Stimulated activated CD8-positive, alpha-beta memory T cell treated with anti-CD3 and anti-CD28 coated beads, Interleukin-4, amount 100 ng/mL, for 24 hours (primary cell): Measurements from ENCODE around the gene VAV2.

ENCODE experiments used
- DNase-seq: peaks from one replicate; pipeline ENCODE4 v3.0.0-alpha.2; 2020; ENCODE audit warnings: low read depth

VAV2 gene

DNA sequence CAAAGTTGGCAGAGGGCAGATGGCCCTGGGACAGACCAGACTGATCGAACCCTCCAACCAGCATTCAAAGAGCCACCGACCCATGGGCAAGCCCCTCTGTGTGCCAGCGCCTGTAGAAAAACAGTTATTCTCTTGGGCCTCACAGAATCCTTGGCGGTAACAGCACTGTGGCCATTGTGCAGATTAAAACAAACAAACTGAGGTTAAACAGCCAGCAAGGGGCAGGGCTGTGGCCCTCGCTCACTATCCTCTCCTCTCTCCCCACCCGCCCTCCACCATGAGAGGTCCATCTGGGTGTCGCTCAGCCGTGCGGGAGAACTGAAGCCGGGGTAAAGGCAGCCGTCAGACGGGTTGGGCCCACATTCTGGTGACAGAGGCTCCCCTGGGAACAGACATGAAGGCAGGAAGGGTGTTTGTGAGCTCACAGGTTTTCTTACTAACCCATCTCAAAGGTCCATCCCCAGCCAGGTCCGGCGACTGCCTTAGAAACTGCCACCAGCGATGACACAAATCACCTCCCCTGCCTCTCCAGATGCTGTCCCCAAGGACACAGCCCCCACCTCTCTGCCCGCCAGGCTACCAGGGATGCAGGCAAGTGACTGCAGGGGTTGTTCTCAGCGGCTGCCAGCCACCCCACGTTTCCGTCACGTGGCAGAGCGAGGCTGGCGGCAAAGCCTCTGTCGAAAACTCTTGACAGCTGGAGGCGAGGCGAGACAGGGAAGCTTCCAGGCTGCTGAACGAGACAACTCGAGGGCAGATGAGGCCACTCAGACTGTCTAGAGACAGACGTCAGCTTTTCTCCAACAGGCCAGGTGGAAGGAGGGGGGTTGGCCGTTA lies 178.2 kb downstream of the VAV2 start:
- DNase-seq = no peak

DNA sequence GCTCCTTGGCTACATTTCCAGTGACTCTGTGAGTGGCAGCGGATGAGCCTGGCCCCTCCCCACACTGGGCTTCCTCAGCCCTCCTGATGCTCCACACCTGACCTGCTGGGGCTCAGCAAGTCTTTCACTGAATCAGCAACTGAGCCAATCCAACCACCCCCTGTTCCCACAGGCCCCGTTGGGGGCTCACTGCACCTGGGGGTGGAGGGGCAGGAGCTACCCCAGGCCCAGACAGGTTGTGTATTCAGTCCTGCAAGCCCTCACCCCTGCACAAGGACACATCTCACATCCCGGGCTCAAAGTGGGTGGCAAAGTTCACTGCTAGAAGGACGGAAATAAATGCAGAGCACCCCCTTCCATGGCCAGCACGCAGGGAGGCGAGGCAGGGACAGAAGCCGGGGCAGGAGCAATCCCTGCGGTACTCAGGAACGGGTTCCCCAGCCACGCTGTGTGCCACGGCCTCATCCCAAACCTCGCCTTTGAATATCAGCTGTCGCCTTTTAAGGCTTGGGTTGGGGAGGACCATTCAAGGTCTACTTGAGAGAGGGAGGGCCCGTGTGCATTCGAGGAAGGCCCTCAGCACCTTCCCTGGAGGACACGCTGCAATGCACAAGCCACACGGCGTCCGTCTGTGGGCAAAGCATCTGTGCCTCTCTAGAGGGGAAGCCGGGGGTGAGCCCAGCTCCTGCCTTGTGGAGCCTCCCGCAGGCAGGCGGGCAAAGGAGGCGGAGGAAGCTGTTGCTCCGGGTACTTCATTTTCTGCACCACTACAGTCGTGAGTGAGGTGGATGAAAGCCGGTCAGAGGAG lies 179.0 kb downstream of the VAV2 start:
- DNase-seq = no peak

DNA sequence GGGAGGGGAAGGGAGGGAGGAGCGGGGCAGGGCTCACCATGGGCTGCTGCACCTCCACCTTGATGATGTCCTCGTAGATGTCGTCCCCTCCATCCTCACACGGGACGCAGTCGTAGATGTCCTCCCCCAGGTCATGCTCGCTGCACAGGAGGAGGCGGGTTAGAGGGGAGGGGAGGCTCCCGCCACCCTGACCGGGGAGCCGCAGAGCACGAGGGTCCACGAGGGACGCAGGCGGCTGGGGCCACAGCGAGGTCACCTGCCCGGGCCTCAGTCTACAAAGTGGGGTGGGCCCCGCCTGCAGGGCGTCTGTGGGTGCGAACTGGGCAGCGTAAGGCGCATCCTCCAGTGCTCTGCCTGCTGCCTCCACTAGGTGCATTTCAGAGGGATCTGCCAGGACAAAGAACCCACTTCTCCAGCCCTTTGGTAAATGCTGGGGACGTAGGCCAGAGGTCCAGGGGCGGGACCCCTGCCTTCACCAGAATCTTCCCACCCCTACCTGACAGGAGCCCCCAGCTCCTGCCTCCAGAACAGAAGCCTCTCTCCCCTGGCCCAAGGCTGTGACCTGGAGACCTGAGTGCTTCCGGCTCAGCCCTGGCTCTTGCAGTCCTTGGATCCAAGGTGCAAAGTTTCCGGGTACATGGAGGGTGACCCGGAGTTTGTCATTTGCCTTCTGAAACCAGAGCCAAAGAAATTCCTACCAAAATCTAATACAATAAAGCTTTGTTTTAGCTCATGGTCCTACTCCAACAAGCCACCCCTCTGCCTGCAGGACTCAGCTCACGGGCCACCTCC lies 179.9 kb downstream of the VAV2 start:
- DNase-seq = no peak

DNA sequence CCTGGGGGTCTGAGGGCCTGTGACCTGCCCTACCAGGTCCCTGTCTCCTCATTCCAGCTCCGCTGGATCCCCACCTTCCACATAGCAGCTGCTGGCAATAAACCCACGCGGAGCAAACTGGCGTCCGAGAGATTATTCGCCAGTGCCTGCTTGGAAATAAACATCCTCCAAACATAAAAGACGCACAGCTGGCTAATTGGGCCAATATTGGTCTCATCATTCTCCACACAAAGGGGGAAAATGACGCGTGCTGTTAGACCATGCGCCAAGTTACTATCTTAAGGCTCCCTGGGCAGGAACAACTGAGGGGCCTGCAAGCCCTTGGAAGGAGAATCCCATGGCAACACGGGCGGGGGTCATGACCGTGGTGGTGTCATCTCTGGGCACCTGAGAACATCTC lies 180.7 kb downstream of the VAV2 start:
- no peak for DNase-seq

DNA sequence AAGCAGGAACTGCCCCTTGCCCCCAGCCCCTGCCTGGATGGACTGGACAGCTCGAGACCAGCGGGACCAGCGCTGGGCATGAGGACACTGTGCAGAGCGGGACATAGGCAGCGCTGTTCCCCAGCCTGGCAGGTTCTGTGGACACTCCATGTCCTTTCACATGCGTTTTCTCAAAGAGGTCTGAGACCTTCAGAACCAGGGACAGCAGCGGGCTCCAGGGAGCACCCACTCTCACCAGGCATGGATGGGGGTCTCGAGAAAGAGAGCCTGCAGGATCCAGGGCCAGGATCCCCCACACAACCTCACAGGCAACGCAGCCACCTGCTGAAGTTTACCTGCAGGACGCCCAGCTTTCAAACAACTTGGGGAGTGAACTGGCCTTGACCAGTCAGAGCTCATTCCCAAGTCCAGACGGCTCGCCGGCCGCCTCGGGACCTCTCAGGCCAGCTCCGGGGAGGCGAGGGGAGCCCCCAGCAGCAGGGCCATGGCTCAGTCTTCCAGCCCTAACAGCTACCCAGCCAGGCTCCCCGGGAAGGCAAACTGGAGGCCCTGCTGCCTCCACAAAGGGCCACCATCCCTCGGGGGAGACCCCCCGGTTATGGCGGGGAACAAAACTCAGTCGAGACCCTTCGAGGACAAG lies 181.4 kb downstream of the VAV2 start:
- no peak for DNase-seq

DNA sequence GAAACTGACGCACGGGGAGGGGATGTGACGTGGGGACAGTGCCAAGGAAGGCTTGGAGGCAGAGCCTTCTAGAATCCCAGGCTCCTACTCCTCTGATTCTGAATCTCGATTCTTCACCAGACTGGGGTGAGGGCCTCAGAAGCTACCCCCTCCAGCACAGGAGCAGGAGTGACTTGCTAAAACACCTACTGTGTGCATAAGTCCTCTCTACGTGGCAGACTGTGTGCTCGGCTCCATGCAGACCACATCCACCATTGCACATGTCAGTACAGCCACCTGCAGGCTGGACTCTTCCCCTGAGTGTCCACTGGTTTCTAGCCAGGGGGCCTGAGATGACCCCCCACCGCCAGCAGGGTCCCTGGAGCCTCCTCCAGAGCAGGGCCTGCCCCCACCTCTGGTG lies 182.8 kb downstream of the VAV2 start:
- no peak for DNase-seq

DNA sequence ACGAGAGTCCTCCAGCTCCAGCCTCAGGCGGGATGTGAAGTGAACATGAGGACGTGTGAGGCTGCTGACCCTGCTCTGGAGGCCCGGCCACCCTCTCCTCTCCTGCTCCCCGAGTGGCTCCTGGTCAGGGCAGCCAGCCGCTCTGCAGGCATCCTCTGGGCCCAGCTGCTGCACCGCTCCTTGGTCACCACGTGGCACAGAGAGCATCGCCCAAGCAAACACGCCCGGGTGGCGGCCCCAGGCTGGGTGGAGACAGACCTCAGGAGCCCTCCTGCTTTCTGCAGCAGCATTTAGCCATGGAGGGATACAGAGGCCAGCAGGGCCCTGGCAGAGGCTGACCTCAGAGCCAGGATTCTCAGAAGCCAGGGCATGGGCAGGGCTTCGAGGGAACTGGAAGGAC lies 184.3 kb downstream of the VAV2 start:
- no peak for DNase-seq

DNA sequence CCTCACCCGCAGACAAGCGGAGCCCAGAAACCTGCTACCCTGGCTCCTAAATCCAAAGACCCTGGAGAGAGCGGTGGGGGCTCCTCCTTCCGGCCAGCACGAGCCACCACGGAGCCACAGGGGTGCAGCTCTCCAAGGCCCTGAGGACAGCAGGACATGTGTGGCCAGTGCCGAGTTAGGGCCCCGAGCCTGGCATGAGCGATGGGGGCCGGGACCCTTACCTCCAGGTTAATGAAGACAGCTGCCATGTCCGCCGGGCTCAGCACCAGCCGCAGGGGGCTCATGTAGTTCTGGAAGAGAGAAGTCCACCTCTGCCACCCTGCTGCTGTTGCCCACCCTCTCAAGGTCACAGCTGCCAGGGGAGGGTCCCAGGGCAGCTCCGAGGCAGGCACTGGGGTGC lies 185.1 kb downstream of the VAV2 start:
- no peak for DNase-seq

DNA sequence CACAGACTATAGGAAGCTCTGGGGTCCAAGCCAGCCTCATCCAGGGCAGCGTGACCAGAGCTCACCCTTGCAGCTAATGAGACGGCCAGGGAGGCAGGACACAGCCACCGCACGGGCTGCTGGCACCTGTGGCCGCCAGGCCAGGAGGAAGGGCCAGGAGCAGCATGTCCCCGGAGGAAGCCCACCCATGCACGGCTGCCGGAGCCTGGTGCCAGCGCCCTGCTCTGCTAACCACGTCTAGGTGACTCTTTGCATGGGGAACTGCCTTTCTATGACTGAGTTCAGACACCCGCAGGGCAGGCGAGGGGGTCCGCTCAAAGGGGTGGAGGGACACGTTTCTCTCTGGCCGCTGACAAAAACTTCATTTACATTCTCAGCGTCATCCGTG lies 185.5 kb downstream of the VAV2 start:
- DNase-seq = no peak

DNA sequence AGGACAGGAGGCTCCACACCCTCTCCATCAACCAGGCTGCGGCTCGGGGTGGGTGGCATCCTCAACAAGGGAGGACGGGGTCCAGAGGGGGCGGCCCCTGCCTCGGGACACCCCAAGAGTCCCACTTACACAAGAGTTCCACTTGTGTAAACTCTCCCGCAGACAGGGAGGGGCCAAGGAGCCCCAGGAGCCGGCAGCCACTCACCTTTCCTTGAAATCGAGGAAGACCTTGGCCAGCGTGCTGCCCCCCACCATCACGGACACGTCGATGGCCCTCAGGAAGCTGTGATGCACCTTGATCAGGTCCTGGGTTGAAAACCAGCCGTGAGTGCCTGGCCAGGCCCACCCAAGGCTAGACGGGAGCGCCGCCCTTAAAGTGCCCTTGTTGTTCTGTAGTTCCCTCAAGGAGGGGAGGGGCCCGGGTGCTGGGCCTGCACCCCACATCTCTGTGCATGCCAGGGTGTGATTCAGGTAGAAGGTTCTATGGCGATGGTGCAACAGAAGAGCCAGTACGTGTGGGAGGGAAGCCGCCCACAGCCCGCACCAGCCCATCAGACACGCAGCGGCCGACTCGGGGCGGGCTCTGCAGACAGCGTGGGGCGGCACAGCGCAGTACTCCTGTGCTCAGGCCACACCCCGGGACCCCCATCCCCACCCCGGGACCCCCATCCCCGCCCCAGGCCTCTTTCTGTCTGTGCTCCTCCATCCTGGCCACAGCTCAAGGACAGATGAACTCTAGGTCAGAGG lies 186.1 kb downstream of the VAV2 start:
- no peak for DNase-seq

DNA sequence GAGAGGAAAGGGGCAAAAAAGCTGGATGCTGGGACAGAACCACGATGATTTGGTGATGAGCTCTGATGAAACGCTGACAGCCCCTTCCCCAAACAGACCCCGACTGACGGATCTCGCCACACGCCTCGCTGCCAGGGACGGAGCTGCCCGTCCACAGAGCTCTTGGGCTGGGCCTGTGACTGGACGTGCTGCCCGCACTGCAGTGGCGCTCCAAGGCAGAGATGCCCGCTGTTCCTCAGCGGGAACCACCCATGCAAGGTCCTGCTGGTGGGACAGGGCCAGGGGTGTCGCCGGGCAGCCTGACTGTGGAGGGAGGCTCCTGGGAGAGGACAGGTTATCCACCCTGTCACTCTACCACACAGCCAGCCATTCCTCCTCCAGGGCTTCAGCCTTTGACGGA lies 187.9 kb downstream of the VAV2 start:
- no peak for DNase-seq

DNA sequence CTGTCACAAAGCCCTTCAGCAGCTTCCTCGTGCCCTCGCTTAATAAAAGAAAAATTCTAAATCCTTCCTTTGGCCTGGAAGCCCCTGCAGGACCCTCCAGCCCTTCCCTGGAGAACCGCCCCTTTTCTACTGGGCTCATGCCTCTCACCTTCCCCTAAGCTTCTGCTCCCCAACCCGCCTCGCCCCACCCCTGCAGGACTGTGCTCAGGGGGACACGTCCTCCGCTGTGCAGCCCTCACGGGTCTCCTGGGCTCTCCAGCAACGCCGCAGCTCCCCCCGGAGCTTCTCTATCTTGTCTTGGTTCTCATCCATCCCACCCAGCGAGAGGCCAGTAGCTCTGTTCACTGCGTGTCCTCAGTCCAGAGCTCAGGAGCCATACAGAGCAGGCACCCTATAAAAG lies 188.4 kb downstream of the VAV2 start:
- no peak for DNase-seq

DNA sequence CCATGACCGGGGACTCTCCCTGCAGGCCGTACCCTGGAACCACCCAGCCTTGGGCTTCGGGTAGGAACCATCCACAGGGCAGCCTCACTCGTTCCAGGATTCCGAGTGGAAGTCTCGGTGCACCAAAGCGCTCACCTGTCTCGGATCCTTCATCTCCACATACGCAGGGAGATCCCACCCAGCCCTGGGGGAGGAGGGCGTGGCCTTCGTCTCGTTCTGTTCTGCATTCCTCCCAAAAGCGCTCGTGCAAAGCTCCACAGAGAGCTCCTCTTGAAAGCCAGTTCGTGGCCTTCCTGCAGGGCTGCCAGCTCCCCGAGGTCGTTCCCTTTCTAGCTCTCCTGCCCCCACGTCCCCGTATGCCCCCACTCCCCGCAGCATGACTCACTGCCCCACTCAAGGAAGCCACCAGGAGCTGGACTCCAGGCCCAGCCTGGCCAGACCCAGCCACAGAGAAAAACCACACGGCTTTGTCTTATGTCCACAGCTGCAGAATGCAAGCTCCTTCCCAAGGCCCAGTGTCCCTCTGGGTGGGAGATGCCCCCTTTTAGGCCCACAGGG lies 189.0 kb downstream of the VAV2 start:
- no peak for DNase-seq

DNA sequence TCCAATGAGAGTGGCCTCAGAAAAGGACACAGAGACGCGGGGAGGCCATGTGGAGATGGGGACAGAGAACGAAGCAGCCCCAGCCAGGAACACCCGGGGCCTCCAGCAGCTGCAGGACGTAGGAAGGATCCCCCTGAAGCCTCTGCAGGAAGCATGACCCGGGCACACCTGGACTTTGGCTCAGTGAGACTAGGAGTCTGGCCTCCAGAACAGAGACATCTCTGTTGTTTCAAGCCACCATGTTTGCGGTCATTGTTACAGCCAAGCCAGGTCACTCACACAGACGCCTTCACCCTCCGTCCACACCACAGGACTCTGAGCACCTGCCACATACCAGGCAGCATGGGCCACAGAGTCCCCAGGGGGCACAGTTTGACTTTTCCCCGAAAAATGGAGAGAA lies 190.4 kb downstream of the VAV2 start:
- no peak for DNase-seq

DNA sequence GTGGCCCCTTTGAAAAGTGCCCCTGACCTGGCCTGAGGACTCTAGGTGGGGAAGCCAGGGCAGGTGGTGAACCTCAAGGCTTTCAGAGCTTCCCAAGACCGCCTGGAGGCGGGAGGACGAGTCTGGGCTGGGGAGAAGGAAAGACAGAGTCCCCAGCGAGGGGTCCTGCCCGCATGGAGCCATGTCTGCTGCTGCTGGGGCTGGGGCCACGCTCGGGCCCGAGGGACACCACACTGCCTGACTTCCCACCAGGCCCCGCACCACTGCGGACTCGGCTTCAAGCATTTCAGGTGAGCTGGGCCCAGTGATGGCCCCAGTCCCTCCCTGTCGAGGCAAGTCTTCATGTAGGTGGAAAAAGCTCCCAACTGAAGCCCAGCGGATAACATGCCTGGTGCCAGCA lies 191.9 kb downstream of the VAV2 start:
- DNase-seq = no peak

DNA sequence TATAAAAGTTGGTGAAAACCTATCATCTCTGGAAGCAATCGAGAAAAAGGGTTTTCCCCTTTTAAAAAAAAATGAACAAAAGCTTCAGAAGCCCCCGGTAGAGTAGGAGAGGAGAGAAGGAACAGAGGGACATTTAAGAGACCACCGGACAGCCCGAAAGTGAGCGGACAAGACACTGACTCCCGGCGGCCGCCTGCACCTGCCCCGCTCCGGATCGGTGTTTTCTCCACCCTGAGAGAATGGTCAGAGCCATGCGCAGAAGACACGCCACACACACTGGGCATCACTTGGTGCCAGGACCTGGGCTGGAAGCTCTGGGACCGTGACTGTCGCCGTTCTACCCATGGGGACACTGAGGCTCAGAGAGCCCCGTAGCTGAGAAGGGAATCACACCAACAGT lies 192.4 kb downstream of the VAV2 start:
- DNase-seq = no peak

DNA sequence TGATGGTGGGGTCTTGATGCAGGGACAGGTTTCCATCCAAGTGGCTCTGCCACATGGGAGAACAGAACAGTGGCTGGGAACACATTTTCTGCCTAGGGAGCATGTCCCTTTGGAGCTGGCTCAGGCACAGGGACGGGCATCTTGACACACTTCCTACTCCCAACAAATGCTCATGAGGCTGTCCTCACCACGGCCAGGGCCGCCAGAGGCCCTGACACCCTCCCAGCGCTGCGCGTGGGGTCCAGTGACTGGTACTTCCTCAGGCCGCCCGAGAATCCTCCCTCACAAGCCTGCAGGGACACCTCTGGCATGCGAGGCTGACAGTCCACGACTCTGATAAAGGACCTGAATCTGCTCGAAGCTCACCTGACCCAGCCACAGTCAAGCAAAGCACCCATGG lies 193.0 kb downstream of the VAV2 start:
- no peak for DNase-seq

DNA sequence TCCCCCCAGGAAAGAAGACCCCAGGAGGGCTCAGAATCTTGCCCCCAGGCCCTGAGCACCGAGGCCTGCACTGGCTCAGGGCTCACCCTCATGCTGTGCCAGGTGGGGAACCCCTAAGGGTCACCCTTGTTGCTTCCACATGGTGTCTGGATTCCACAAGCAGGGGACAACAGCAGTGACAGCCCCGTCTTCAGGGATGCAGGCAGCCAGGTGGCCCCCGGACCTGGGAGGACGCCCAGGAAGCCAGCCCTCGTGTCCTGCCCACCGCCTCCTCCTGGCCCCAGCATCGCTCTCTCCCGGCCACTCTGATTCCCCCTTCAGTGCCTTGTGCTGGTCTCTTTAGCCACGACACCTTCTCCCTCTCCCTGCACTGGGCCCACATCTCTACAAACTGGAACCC lies 194.0 kb downstream of the VAV2 start:
- DNase-seq = no peak

DNA sequence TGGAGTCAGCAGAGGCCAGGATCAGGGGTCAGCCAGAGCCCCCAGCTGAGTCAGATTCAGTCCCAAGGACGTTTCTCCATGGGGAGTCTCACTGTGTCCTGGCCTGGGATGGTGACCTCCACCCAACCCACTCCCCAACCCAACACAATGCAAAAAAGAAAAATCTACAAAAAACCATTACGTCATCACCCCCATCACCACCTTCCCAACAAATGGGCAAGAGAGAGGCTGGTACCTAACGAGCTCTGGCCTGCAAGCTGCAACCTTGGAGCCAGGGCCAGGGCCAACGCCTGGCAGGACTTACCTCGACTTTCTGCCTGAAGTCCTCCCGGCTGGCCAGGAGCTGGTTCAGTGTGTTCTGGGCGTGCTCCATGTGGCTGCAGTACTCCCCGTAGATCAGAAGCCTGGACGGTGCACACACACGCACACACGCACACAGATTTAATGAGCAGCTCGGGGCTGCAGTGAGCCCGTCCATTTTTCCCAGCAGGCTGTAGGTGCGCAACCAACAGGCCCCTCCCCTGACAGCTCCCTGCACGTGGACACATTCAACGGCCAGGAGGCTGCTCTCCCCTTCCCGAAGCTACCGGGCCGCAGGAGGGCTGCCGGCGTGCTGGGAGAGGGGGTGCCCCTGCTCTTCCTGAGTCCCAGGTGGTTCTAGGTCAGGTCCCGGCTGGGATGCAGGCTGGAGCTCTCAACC lies 194.6 kb downstream of the VAV2 start:
- no peak for DNase-seq

DNA sequence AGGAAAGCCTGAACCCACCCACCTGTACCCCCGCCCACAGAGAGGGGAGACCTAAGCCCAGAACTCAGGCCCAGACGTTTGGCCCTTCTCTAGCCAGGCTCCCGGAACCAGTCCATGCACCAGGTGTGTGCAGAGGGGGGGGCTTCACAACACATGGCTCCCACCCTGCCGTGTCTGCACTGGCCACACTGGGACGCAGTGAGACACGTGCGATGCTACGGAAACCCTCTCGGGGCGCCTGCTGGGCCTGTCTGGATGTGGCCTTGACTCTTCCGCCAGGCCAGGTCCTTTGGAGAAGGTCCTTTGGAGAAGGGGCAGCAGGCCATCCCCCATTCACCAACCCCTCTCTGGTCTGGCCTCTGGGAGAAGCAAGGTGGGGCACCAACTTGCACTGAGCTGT lies 195.6 kb downstream of the VAV2 start:
- DNase-seq = no peak

DNA sequence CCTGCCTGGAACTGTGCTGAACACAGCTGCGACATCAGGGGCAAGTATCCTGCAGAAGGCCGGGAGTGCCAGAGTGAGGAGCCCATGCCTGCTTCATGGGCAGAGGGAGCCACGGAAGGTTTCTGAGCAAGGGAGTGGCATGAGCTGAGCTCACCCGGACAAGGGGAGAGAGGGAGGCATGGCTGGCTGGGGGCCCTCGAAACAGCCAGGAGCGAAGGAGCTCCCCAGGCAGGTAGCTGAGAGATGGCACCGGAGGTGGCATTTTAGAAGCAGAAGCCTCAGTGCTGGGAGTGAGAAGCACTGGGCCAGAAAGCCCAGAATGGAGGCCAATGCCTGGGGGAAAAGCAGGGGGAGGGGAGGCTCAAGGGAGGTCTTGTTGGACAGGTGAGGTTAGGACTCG lies 197.1 kb downstream of the VAV2 start:
- DNase-seq = no peak
